HEK293 (cell line): ENCODE results near the gene SORCS3.

ENCODE experiments used
- CTCF ChIA-PET: fragments of 350-600 bp; formaldehyde crosslinking; extraction: SDS; loops from one replicate; lab custom pipeline; 2021; ENCODE audit warnings: antibody characterized with exemption; lab: Yijun Ruan, JAX
- POLR2A ChIA-PET: fragments of 300-600 bp; formaldehyde crosslinking; extraction: SDS; loops from one replicate; lab custom pipeline; 2020; ENCODE audit warnings: antibody characterized with exemption, inconsistent platforms; lab: Yijun Ruan, JAX
- H3K27ac ChIP-seq: fragments of 200-500 bp; sonication (Bioruptor generic); 2 replicates; pipeline ENCODE4 v1.5.1; 2014; ENCODE audit warnings: low read depth, low read length, control low read depth, inconsistent platforms; ENCODE audit errors: extremely low read depth
- H3K36me3 ChIP-seq, 2 experiments: fragments of 200-500 bp in 1 of 2; sonication (Bioruptor generic) in 1 of 2; 1 replicate in 1 of 2; 2 replicates in 1 of 2; pipeline ENCODE4 v1.5.1; 2014 to 2017; ENCODE audit warnings: inconsistent platforms in 2 of 2, low read length in 2 of 2; ENCODE audit not compliant: control insufficient read depth in 2 of 2, insufficient read depth in 1 of 2
- H3K4me1 ChIP-seq: fragments of 200-500 bp; sonication (Bioruptor generic); 2 replicates; pipeline ENCODE4 v1.5.1; 2014; ENCODE audit warnings: mild to moderate bottlenecking, low read length, inconsistent platforms; ENCODE audit not compliant: control insufficient read depth, insufficient read depth
- H3K4me3 ChIP-seq: 2 replicates; pipeline ENCODE4 v1.5.1; 2011; ENCODE audit warnings: low read depth, mild to moderate bottlenecking, control low read depth, low read length, moderate library complexity
- H3K9me3 ChIP-seq: fragments of 200-500 bp; sonication (Bioruptor generic); 2 replicates; pipeline ENCODE4 v1.5.1; 2014; ENCODE audit warnings: low read depth, low read length, inconsistent platforms; ENCODE audit not compliant: control insufficient read depth, insufficient read depth
- GLI2 ChIP-seq: fragments of 450-650 bp; formaldehyde crosslinking; IDR thresholded peaks from 2 replicates; pipeline ENCODE4; 2017; ENCODE audit warnings: missing biosample characterization, missing genetic modification characterization, low read depth, borderline replicate concordance
- PRDM2 ChIP-seq: fragments of 450-650 bp; formaldehyde crosslinking; IDR thresholded peaks from 2 replicates; pipeline ENCODE4 v1.5.1; 2016; ENCODE audit warnings: missing biosample characterization, missing genetic modification characterization, borderline replicate concordance
- ZBTB20 ChIP-seq: fragments of 450-650 bp; formaldehyde crosslinking; IDR thresholded peaks from 2 replicates; pipeline ENCODE4 v1.5.1; 2016; ENCODE audit warnings: missing biosample characterization, missing genetic modification characterization
- ZBTB44 ChIP-seq: fragments of 450-650 bp; IDR thresholded peaks from 2 replicates; pipeline ENCODE4 v1.5.1; 2018; ENCODE audit warnings: missing biosample characterization, mild to moderate bottlenecking, missing genetic modification characterization
- ZFP41 ChIP-seq: fragments of 450-650 bp; formaldehyde crosslinking; IDR thresholded peaks from 2 replicates; pipeline ENCODE4 v1.5.1; 2016; ENCODE audit warnings: missing biosample characterization, missing genetic modification characterization, borderline replicate concordance
- ZNF114 ChIP-seq: fragments of 450-650 bp; formaldehyde crosslinking; IDR thresholded peaks from 2 replicates; pipeline ENCODE4 v1.5.0; 2017; ENCODE audit warnings: missing biosample characterization, missing genetic modification characterization
- ZNF174 ChIP-seq: fragments of 450-650 bp; formaldehyde crosslinking; IDR thresholded peaks from 2 replicates; pipeline ENCODE4 v1.5.0; 2017; ENCODE audit warnings: missing biosample characterization, mild to moderate bottlenecking, missing genetic modification characterization
- ZNF223 ChIP-seq: fragments of 450-650 bp; formaldehyde crosslinking; IDR thresholded peaks from 2 replicates; pipeline ENCODE4 v1.5.1; 2016; ENCODE audit warnings: missing biosample characterization, missing genetic modification characterization
- ZNF24 ChIP-seq: fragments of 450-650 bp; formaldehyde crosslinking; IDR thresholded peaks from 2 replicates; pipeline ENCODE4 v1.5.1; 2016; ENCODE audit warnings: missing biosample characterization, missing genetic modification characterization
- ZNF311 ChIP-seq: fragments of 450-650 bp; formaldehyde crosslinking; IDR thresholded peaks from 2 replicates; pipeline ENCODE4 v1.5.1; 2017; ENCODE audit warnings: missing biosample characterization, missing genetic modification characterization, borderline replicate concordance
- ZNF416 ChIP-seq: fragments of 450-650 bp; formaldehyde crosslinking; IDR thresholded peaks from 2 replicates; pipeline ENCODE4 v1.5.1; 2016; ENCODE audit warnings: missing biosample characterization, missing genetic modification characterization
- ZNF488 ChIP-seq: fragments of 450-650 bp; formaldehyde crosslinking; IDR thresholded peaks from 2 replicates; pipeline ENCODE4 v1.5.1; 2016; ENCODE audit warnings: missing biosample characterization, missing genetic modification characterization
- ZNF510 ChIP-seq: fragments of 450-650 bp; formaldehyde crosslinking; IDR thresholded peaks from 2 replicates; pipeline ENCODE4 v1.5.1; 2018; ENCODE audit warnings: mild to moderate bottlenecking, missing genetic modification characterization, missing biosample characterization; ENCODE audit not compliant: insufficient replicate concordance
- ZNF580 ChIP-seq: fragments of 450-650 bp; formaldehyde crosslinking; IDR thresholded peaks from 2 replicates; pipeline ENCODE4 v1.5.1; 2016; ENCODE audit warnings: missing biosample characterization, missing genetic modification characterization
- ZNF664 ChIP-seq: fragments of 450-650 bp; formaldehyde crosslinking; IDR thresholded peaks from 2 replicates; pipeline ENCODE4 v1.5.1; 2016; ENCODE audit warnings: missing biosample characterization, missing genetic modification characterization
- ZNF670 ChIP-seq: fragments of 450-650 bp; formaldehyde crosslinking; IDR thresholded peaks from 2 replicates; pipeline ENCODE4 v1.5.1; 2016; ENCODE audit warnings: missing biosample characterization, missing genetic modification characterization, low read depth
- ZNF791 ChIP-seq: fragments of 450-650 bp; formaldehyde crosslinking; IDR thresholded peaks from 2 replicates; pipeline ENCODE4 v1.5.1; 2016; ENCODE audit warnings: missing biosample characterization, missing genetic modification characterization

SORCS3 gene

GRCh38 chr10:104850023-104850422, 208.9 kb downstream of the SORCS3 start:
- no peak overlapping the region for H3K4me3 ChIP-seq
- H3K36me3 ChIP-seq: no peaks in the 10 kb centered on the region
- no peaks in the 10 kb centered on the region for H3K4me1 ChIP-seq
- TF ChIP-seq ZNF791 (tag by site-specific recombination) (no peak), ZNF223 (tag by site-specific recombination) (no peak), ZBTB44 (tag by site-specific recombination) (no peak), ZNF114 (tag by site-specific recombination) (no peak), ZNF311 (tag by site-specific recombination) (no peak), ZNF670 (tag by site-specific recombination) (no peak)
- CTCF ChIA-PET: no interaction called here
- no peak overlapping the region for H3K27ac ChIP-seq
- H3K9me3 ChIP-seq: no peaks in the 10 kb centered on the region
- POLR2A ChIA-PET: no interaction called here

- Histone ChIP-seq H3K9me3 (no peaks in the 10 kb centered on the region), H3K4me1 (no peaks in the 10 kb centered on the region), H3K36me3 (no peaks in the 10 kb centered on the region), H3K4me3 (no peak overlapping the region), H3K27ac (no peak overlapping the region)
- POLR2A ChIA-PET: no interaction called here
- CTCF ChIA-PET: no interaction called here
- TF ChIP-seq PRDM2 (tag by site-specific recombination) (no peak), ZNF664 (tag by site-specific recombination) (no peak), ZNF488 (tag by site-specific recombination) (no peak), ZBTB20 (no peak), ZNF24 (tag by site-specific recombination) (no peak), ZFP41 (tag by site-specific recombination) (no peak), ZNF416 (no peak), ZNF510 (tag by site-specific recombination) (no peak), ZNF580 (tag by site-specific recombination) (no peak), GLI2 (tag by site-specific recombination) (no peak), ZNF174 (tag by site-specific recombination) (no peak)
These were observed 227.0 kb downstream of the SORCS3 start for GRCh38 chr10:104867966-104868598.
